OCI-LY1 (cell line): ENCODE measurements around the gene TMEM63B.

Experiments
- H2AFZ ChIP-seq: fragments of 200-600 bp; sonication (generic), shearing (Covaris generic); 2 replicates; pipeline ENCODE4 v1.6.0; 2014; ENCODE audit warnings: antibody characterized with exemption, mild to moderate bottlenecking, low read length
- H3F3A ChIP-seq: fragments of 200-600 bp; sonication (generic), shearing (Covaris generic); 2 replicates; pipeline ENCODE4 v1.6.0; 2014; ENCODE audit warnings: mild to moderate bottlenecking, antibody characterized with exemption, low read length, moderate library complexity; ENCODE audit not compliant: insufficient read depth
- H3K27ac ChIP-seq: fragments of 200-600 bp; sonication (generic); 2 replicates; pipeline ENCODE4 v1.5.1; 2014; ENCODE audit warnings: low read length, mixed run types, mild to moderate bottlenecking, low read depth; ENCODE audit not compliant: poor library complexity, severe bottlenecking
- H3K27me3 ChIP-seq: fragments of 200-600 bp; sonication (generic); 2 replicates; pipeline ENCODE4 v1.6.0; 2014; ENCODE audit warnings: antibody characterized with exemption, mild to moderate bottlenecking, low read length, moderate library complexity; ENCODE audit not compliant: insufficient read depth
- H3K36me3 ChIP-seq: fragments of 200-600 bp; sonication (generic); 2 replicates; pipeline ENCODE4 v1.6.1; 2014; ENCODE audit warnings: mild to moderate bottlenecking, antibody characterized with exemption, low read length, moderate library complexity, mixed read lengths; ENCODE audit not compliant: insufficient read depth
- H3K4me1 ChIP-seq: fragments of 200-600 bp; sonication (generic); 2 replicates; pipeline ENCODE4 v1.5.1; 2014; ENCODE audit warnings: mild to moderate bottlenecking, low read length, moderate library complexity; ENCODE audit not compliant: insufficient read depth, severe bottlenecking
- H3K4me2 ChIP-seq: fragments of 200-600 bp; sonication (generic), shearing (Covaris generic); 2 replicates; pipeline ENCODE4 v1.6.1; 2014; ENCODE audit warnings: low read length
- H3K4me3 ChIP-seq: fragments of 200-600 bp; sonication (generic); 2 replicates; pipeline ENCODE4 v1.5.1; 2014; ENCODE audit warnings: low read length, low read depth, mild to moderate bottlenecking, mixed read lengths; ENCODE audit not compliant: poor library complexity, severe bottlenecking
- H3K79me2 ChIP-seq: fragments of 200-600 bp; shearing (Covaris generic); 2 replicates; pipeline ENCODE4 v1.6.1; 2016; ENCODE audit warnings: mixed run types, low read length, mixed read lengths; ENCODE audit not compliant: insufficient read depth
- H3K9ac ChIP-seq: fragments of 200-600 bp; sonication (generic), shearing (Covaris generic); 2 replicates; pipeline ENCODE4 v1.6.1; 2014; ENCODE audit warnings: mild to moderate bottlenecking, low read length, mixed read lengths
- H3K9me2 ChIP-seq: fragments of 200-600 bp; sonication (generic), shearing (Covaris generic); 2 replicates; pipeline ENCODE4 v1.6.1; 2014; ENCODE audit warnings: low read depth, mild to moderate bottlenecking, low read length, mixed read lengths
- H3K9me3 ChIP-seq: fragments of 200-600 bp; shearing (Covaris generic); 2 replicates; pipeline ENCODE4 v1.6.1; 2014; ENCODE audit warnings: low read length, mixed read lengths
- H4K20me1 ChIP-seq: fragments of 200-600 bp; sonication (generic), shearing (Covaris generic); 2 replicates; pipeline ENCODE4 v1.6.0; 2016; ENCODE audit warnings: mild to moderate bottlenecking, low read length; ENCODE audit not compliant: insufficient read depth
- CTCF ChIP-seq: fragments of 200-600 bp; sonication (generic), shearing (Covaris generic); IDR thresholded peaks from 2 replicates; pipeline ENCODE4 v1.5.1; 2017; ENCODE audit warnings: mild to moderate bottlenecking, antibody characterized with exemption, low read length, moderate library complexity, mixed read lengths
- EZH2 ChIP-seq: fragments of 200-600 bp; sonication (generic), shearing (Covaris generic); IDR thresholded peaks from 2 replicates; pipeline ENCODE4 v1.8.0; 2017; ENCODE audit warnings: borderline replicate concordance, mixed run types, mild to moderate bottlenecking, antibody characterized with exemption, low read length, moderate library complexity, mixed read lengths

The TMEM63B gene

GRCh38 chr6:44135173-44135758, 7.9 kb downstream of the TMEM63B start:
- H3K36me3 ChIP-seq, result no peaks in the 10 kb centered on the region; the same call in 1 of the 2 replicates
- H2AFZ ChIP-seq, result no peak overlapping the region
- H3K4me2 ChIP-seq, result no peak overlapping the region
- H3K27ac ChIP-seq, result no peak overlapping the region
- no peaks in the 10 kb centered on the region for H3K9me2 ChIP-seq
- no peaks in the 10 kb centered on the region for H3F3A ChIP-seq
- H3K9me3 ChIP-seq, result no peaks in the 10 kb centered on the region
- no peak overlapping the region for H3K4me3 ChIP-seq
- H3K27me3 ChIP-seq, result no peaks in the 10 kb centered on the region
- H3K79me2 ChIP-seq, result no peaks in the 10 kb centered on the region
- peaks cover 5% of the 10 kb centered on the region for H3K4me1 ChIP-seq
- no peaks in the 10 kb centered on the region for H4K20me1 ChIP-seq
- no peak overlapping the region for H3K9ac ChIP-seq
- TF ChIP-seq CTCF (no peak), EZH2 (no peak)

GRCh38 chr6:44135875-44136274, 8.5 kb downstream of the TMEM63B start:
- Histone ChIP-seq H4K20me1 (no peaks in the 10 kb centered on the region), H3K4me1 (peaks cover 5% of the 10 kb centered on the region), H3K4me3 (no peak overlapping the region), H3K9me2 (no peaks in the 10 kb centered on the region), H3K27me3 (no peaks in the 10 kb centered on the region), H3K27ac (no peak overlapping the region), H3K9ac (no peak overlapping the region), H2AFZ (no peak overlapping the region), H3K9me3 (no peaks in the 10 kb centered on the region), H3F3A (no peaks in the 10 kb centered on the region), H3K79me2 (no peaks in the 10 kb centered on the region), H3K36me3 (no peaks in the 10 kb centered on the region; the same call in 1 of the 2 replicates), H3K4me2 (no peak overlapping the region)
- no peak for TF ChIP-seq EZH2
- no peak for TF ChIP-seq CTCF

GRCh38 chr6:44138717-44139350, 11.5 kb downstream of the TMEM63B start:
- Histone ChIP-seq H3K36me3 (no peaks in the 10 kb centered on the region; the same call in 1 of the 2 replicates), H4K20me1 (no peaks in the 10 kb centered on the region), H3K79me2 (no peaks in the 10 kb centered on the region), H2AFZ (no peak overlapping the region), H3K4me1 (no peaks in the 10 kb centered on the region), H3K27ac (no peak overlapping the region), H3K4me2 (no peak overlapping the region), H3K9ac (no peak overlapping the region), H3K27me3 (no peaks in the 10 kb centered on the region), H3K4me3 (no peak overlapping the region), H3F3A (no peaks in the 10 kb centered on the region), H3K9me2 (no peaks in the 10 kb centered on the region), H3K9me3 (no peaks in the 10 kb centered on the region)
- TF ChIP-seq EZH2 (no peak), CTCF (no peak)
